Measurements from ENCODE around the gene SH3GL3. TPM values are rescaled to one million over a fixed set of nuclear protein-coding genes. Genes with fewer than 3 reads are reported as not detected.

Gene SH3GL3
- total and polyA plus RNA-seq, 2 of the 13 experiments (the other 11 are each of a cell fraction or from before 2014, with no cell fraction given), result not detected

GRCh38 chr15:83654379-83655236, 207.5 kb downstream of the SH3GL3 start:
- ChIA-PET POLR2A (no interaction called here), CTCF (ENCODE audit: low intra/inter-chr PET ratio, low total read pairs) (no interaction called here)
- Histone ChIP-seq H3K27me3 (ENCODE audit: control insufficient read depth in 1 of 2, insufficient read depth in 2 of 2, low read length in 2 of 2) (peaks cover 0 to 18% of the 10 kb centered on the region in 2 experiments; a peak in 3 of 5 replicates), H3K9me3 (ENCODE audit: low read length) (no peaks in the 10 kb centered on the region), H3K36me3 (replicated peaks in 1 of 2; ENCODE audit: control insufficient read depth in 1 of 2, insufficient read depth in 2 of 2, low read length in 2 of 2) (no peaks in the 10 kb centered on the region), H3K4me3 (replicated peaks in 1 of 3; ENCODE audit: insufficient read depth in 1 of 3, low read depth in 2 of 3, low read length in 3 of 3) (no peak overlapping the region), H4K20me1 (ENCODE audit: insufficient read depth, low read length) (no peaks in the 10 kb centered on the region), H3K79me2 (ENCODE audit: insufficient read depth, low read length) (no peaks in the 10 kb centered on the region), H3K4me2 (ENCODE audit: low read depth, low read length) (no peak overlapping the region), H3K27ac (ENCODE audit: extremely low read length, insufficient read depth, low read length) (no peak overlapping the region), H3K4me1 (ENCODE audit: insufficient read depth, low read length) (peaks cover 32% of the 10 kb centered on the region), H3K9ac (ENCODE audit: insufficient read depth, low read depth, low read length) (no peak overlapping the region), H2AFZ (ENCODE audit: low read length) (no peak overlapping the region)
- in situ Hi-C loops (cut with HindIII; ENCODE audit: extremely low pct_ligation_motif_present, low pct_unique_long_range_greater_than_20kb), result no loop called here
- TF ChIP-seq ATF3 (CRISPR knock-in tag; IDR thresholded peaks at IDR 0.05) (no peak), MNT (IDR thresholded peaks at IDR 0.05) (no peak), ZFP37 (CRISPR knock-in tag; IDR thresholded peaks at IDR 0.05; ENCODE audit: borderline replicate concordance) (no peak), ZNF326 (CRISPR knock-in tag; IDR thresholded peaks at IDR 0.05; ENCODE audit: borderline replicate concordance) (no peak), ATF2 (CRISPR knock-in tag; IDR thresholded peaks at IDR 0.05) (no peak), SALL1 (CRISPR knock-in tag; IDR thresholded peaks at IDR 0.05) (no peak), POGZ (CRISPR knock-in tag; IDR thresholded peaks at IDR 0.05) (no peak), CREB1 (IDR thresholded peaks at IDR 0.05) (no peak), CREB1 (CRISPR knock-in tag; IDR thresholded peaks at IDR 0.05) (no peak), HMGA1 (CRISPR knock-in tag; conservative IDR thresholded peaks at IDR 0.05) (no peak), NAIF1 (CRISPR knock-in tag; IDR thresholded peaks at IDR 0.05; ENCODE audit: borderline replicate concordance) (no peak), ZNF235 (CRISPR knock-in tag; IDR thresholded peaks at IDR 0.05; ENCODE audit: borderline replicate concordance) (no peak), TCF7 (IDR thresholded peaks at IDR 0.05; ENCODE audit: low read depth) (no peak), IRF2 (CRISPR knock-in tag; IDR thresholded peaks at IDR 0.05) (no peak), ZNF674 (CRISPR knock-in tag; IDR thresholded peaks at IDR 0.05; ENCODE audit: low read depth) (no peak), KLF6 (CRISPR knock-in tag; IDR thresholded peaks at IDR 0.05) (no peak), ZNF703 (CRISPR knock-in tag; IDR thresholded peaks at IDR 0.05; ENCODE audit: borderline replicate concordance) (no peak), HINFP (CRISPR knock-in tag; IDR thresholded peaks at IDR 0.05; ENCODE audit: low read depth) (no peak)
- DNase-seq (ENCODE audit: low spot score) (no peak), ATAC-seq (no peak), FAIRE-seq (no peak)
- no TSS peak for BruUV-seq (replicated peaks)
- intact Hi-C loops (cut with micrococcal nuclease; ENCODE audit: unreplicated experiment), result no loop called here
- 93% methylated on average over 53 of the region's 67 CpGs for WGBS (ENCODE audit: low lambda C conversion rate)

Data from HepG2 (cell line).